ENCODE data around the gene SOX18. TPM values are rescaled to one million over a fixed set of nuclear protein-coding genes. Genes with fewer than 3 reads are reported as not detected.

The SOX18 gene
- polyA plus RNA-seq, 1 experiment = not detected

GRCh38 chr20:64025101-64025825, 24.2 kb downstream of the SOX18 start:
- H3K4me3 ChIP-seq (ENCODE audit: low read depth, low read length) = no peak overlapping the region
- ChIA-PET CTCF (no interaction called here), POLR2A (no interaction called here)
- TF ChIP-seq, protein P1, sequence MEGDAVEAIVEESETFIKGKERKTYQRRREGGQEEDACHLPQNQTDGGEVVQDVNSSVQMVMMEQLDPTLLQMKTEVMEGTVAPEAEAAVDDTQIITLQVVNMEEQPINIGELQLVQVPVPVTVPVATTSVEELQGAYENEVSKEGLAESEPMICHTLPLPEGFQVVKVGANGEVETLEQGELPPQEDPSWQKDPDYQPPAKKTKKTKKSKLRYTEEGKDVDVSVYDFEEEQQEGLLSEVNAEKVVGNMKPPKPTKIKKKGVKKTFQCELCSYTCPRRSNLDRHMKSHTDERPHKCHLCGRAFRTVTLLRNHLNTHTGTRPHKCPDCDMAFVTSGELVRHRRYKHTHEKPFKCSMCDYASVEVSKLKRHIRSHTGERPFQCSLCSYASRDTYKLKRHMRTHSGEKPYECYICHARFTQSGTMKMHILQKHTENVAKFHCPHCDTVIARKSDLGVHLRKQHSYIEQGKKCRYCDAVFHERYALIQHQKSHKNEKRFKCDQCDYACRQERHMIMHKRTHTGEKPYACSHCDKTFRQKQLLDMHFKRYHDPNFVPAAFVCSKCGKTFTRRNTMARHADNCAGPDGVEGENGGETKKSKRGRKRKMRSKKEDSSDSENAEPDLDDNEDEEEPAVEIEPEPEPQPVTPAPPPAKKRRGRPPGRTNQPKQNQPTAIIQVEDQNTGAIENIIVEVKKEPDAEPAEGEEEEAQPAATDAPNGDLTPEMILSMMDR (IDR thresholded peaks at IDR 0.05; ENCODE audit: insufficient read depth, low read depth, low read length) = no peak
- no peak for DNase-seq (ENCODE audit: low read depth)
- H3K27me3 ChIP-seq (ENCODE audit: control insufficient read depth, insufficient read depth, low read length) = no peaks in the 10 kb centered on the region
- H3K36me3 ChIP-seq (ENCODE audit: control insufficient read depth, insufficient read depth, low read length) = peaks cover 61% of the 10 kb centered on the region

GRCh38 chr20:64024141-64024990, 25.1 kb downstream of the SOX18 start:
- Histone ChIP-seq H3K36me3 (ENCODE audit: control insufficient read depth, insufficient read depth, low read length) (peaks cover 58% of the 10 kb centered on the region), H3K27me3 (ENCODE audit: control insufficient read depth, insufficient read depth, low read length) (no peaks in the 10 kb centered on the region), H3K4me3 (ENCODE audit: low read depth, low read length) (no peak overlapping the region)
- CTCF ChIA-PET = no interaction called here
- TF ChIP-seq, protein P1 (IDR thresholded peaks at IDR 0.05; ENCODE audit: insufficient read depth, low read depth, low read length) = no peak
- no peak for DNase-seq (ENCODE audit: low read depth)
- POLR2A ChIA-PET = no interaction called here

- ChIA-PET POLR2A (no interaction called here), CTCF (no interaction called here)
- no peak for DNase-seq (ENCODE audit: low read depth)
- TF ChIP-seq, protein P1 (IDR thresholded peaks at IDR 0.05; ENCODE audit: insufficient read depth, low read depth, low read length) = no peak
- Histone ChIP-seq H3K36me3 (ENCODE audit: control insufficient read depth, insufficient read depth, low read length) (peaks cover 59% of the 10 kb centered on the region), H3K27me3 (ENCODE audit: control insufficient read depth, insufficient read depth, low read length) (no peaks in the 10 kb centered on the region), H3K4me3 (ENCODE audit: low read depth, low read length) (no peak overlapping the region)
These were observed 25.9 kb downstream of the SOX18 start for GRCh38 chr20:64023361-64024140.

GRCh38 chr20:64022671-64023360, 26.6 kb downstream of the SOX18 start:
- no peaks in the 10 kb centered on the region for H3K27me3 ChIP-seq (ENCODE audit: control insufficient read depth, insufficient read depth, low read length)
- no peak for DNase-seq (ENCODE audit: low read depth)
- ChIA-PET POLR2A (no interaction called here), CTCF (no interaction called here)
- H3K36me3 ChIP-seq (ENCODE audit: control insufficient read depth, insufficient read depth, low read length) = peaks cover 58% of the 10 kb centered on the region
- no peak overlapping the region for H3K4me3 ChIP-seq (ENCODE audit: low read depth, low read length)
- TF ChIP-seq, protein P1 (IDR thresholded peaks at IDR 0.05; ENCODE audit: insufficient read depth, low read depth, low read length) = no peak
